K562 (cell line): ENCODE measurements around the gene ELF2. TPM values are rescaled to one million over a fixed set of nuclear protein-coding genes. Genes with fewer than 3 reads are reported as not detected.

Experiments
- ATAC-seq: fragments of 200-7000 bp; cut with Tn5 transposase; 3 replicates; pipeline ENCODE4 v1.9.1; 2020; ENCODE audit warnings: moderate library complexity
- BruUV-seq: library from RNA; stranded (reverse); fragments of 400-500 nt; replicated peaks from 2 replicates; lab custom pipeline; 2021; lab: Mats Ljungman, UMichigan
- CTCF ChIA-PET: fragments of 300-600 bp; formaldehyde crosslinking; extraction: SDS; loops from one replicate; lab custom pipeline; 2021; ENCODE audit warnings: low intra/inter-chr PET ratio; lab: Yijun Ruan, JAX
- POLR2A ChIA-PET: fragments of 300-600, 350-650 bp; sonication (Branson Sonifier 250); formaldehyde crosslinking; extraction: SDS; loops from one replicate; lab custom pipeline; 2021; ENCODE audit warnings: antibody characterized with exemption, inconsistent platforms; lab: Yijun Ruan, JAX
- DNase-seq, 4 experiments: peaks; one replicate each; pipeline versions ENCODE4 v3.0.0 to v3.0.0-alpha.2; 2011 to 2018; ENCODE audit warnings: low spot score in 3 of 4, mixed read lengths in 3 of 4; ENCODE audit errors: extremely low read depth in 1 of 4
- FAIRE-seq: peaks from 2 replicates; lab custom pipeline; 2011; peaks lifted over from hg19 to GRCh38; lab: Jason Lieb, UNC
- H2AFZ ChIP-seq: 2 replicates; pipeline ENCODE4 v1.6.0; 2011; ENCODE audit warnings: low read depth, low read length, control low read depth, inconsistent platforms
- H3K27ac ChIP-seq: fragments of 200-600 bp; 3 replicates; pipeline ENCODE4 v1.8.0; 2011; ENCODE audit warnings: low read depth, mild to moderate bottlenecking, control low read depth, inconsistent platforms, low read length, moderate library complexity, mixed read lengths; ENCODE audit errors: extremely low read depth
- H3K27me3 ChIP-seq, 2 experiments: fragments of 300-600 bp in 1 of 2; 2 replicates in 1 of 2; 3 replicates in 1 of 2; pipeline versions ENCODE4 v1.6.0 to v1.8.0; 2011; ENCODE audit warnings: inconsistent platforms in 2 of 2, low read length in 2 of 2, mild to moderate bottlenecking in 1 of 2, mixed read lengths in 1 of 2, moderate library complexity in 1 of 2; ENCODE audit not compliant: control insufficient read depth in 2 of 2, insufficient read depth in 2 of 2
- H3K36me3 ChIP-seq: fragments of 300-600 bp; 3 replicates; pipeline ENCODE4 v1.8.0; 2011; ENCODE audit warnings: mild to moderate bottlenecking, low read length, inconsistent platforms; ENCODE audit not compliant: control insufficient read depth, insufficient read depth
- H3K4me1 ChIP-seq, 2 experiments: fragments of 200-600 bp in 1 of 2; replicated peaks in 1 of 2; 2 replicates in 1 of 2; 3 replicates in 1 of 2; pipeline versions ENCODE4 v1.5.1 to v1.8.0; 2011; ENCODE audit warnings: inconsistent platforms in 2 of 2, low read length in 2 of 2, mild to moderate bottlenecking in 1 of 2, mixed read lengths in 1 of 2, moderate library complexity in 1 of 2; ENCODE audit not compliant: control insufficient read depth in 2 of 2, insufficient read depth in 2 of 2
- H3K4me2 ChIP-seq: 2 replicates; pipeline ENCODE4 v1.6.1; 2011; ENCODE audit warnings: low read length, control low read depth, inconsistent platforms, mixed read lengths; ENCODE audit not compliant: insufficient read depth
- H3K4me3 ChIP-seq: fragments of 200-600 bp; sonication (generic), shearing (Covaris generic); 2 replicates; pipeline ENCODE4 v1.5.1; 2016; ENCODE audit warnings: control low read depth, inconsistent platforms
- H3K79me2 ChIP-seq: fragments of 200-600 bp; 3 replicates; pipeline ENCODE4 v1.8.0; 2011; ENCODE audit warnings: low read length, inconsistent platforms; ENCODE audit not compliant: control insufficient read depth, insufficient read depth
- H3K9ac ChIP-seq, 2 experiments: 2 replicates each; pipeline versions ENCODE4 v1.6.0 to v1.6.1; 2011; ENCODE audit warnings: low read depth in 2 of 2, low read length in 2 of 2, control low read depth in 1 of 2, inconsistent platforms in 1 of 2, mild to moderate bottlenecking in 1 of 2, mixed read lengths in 1 of 2; ENCODE audit not compliant: insufficient read depth in 1 of 2
- H3K9me1 ChIP-seq: one replicate; pipeline ENCODE4 v1.6.0; 2011; ENCODE audit warnings: inconsistent platforms, mild to moderate bottlenecking, low read length, moderate library complexity; ENCODE audit not compliant: control insufficient read depth, insufficient read depth
- H3K9me3 ChIP-seq: replicated peaks from 2 replicates; pipeline ENCODE4 v1.5.1; 2011; ENCODE audit warnings: low read depth, low read length, inconsistent platforms; ENCODE audit not compliant: control insufficient read depth, insufficient read depth
- H4K20me1 ChIP-seq: replicated peaks from 2 replicates; pipeline ENCODE4 v1.6.1; 2011; ENCODE audit warnings: low read length, inconsistent platforms, mixed read lengths; ENCODE audit not compliant: control insufficient read depth, insufficient read depth
- ARID1B ChIP-seq: fragments of 450-650 bp; IDR thresholded peaks from 2 replicates; pipeline ENCODE4 v1.6.1; 2016; ENCODE audit warnings: antibody characterized with exemption, mild to moderate bottlenecking, inconsistent platforms
- ARID2 ChIP-seq: fragments of 450-650 bp; IDR thresholded peaks from 2 replicates; pipeline ENCODE4 v1.6.1; 2017; ENCODE audit warnings: antibody characterized with exemption, mild to moderate bottlenecking
- CBX3 ChIP-seq, 2 experiments: IDR thresholded peaks; 1 replicate in 1 of 2; 2 replicates in 1 of 2; pipeline ENCODE4 v1.6.1; 2012; ENCODE audit warnings: inconsistent platforms in 2 of 2, low read length in 2 of 2, borderline replicate concordance in 1 of 2, control low read depth in 1 of 2
- CC2D1A ChIP-seq: fragments of 450-650 bp; IDR thresholded peaks from 2 replicates; pipeline ENCODE4 v1.6.1; 2017; ENCODE audit warnings: mild to moderate bottlenecking
- E2F4 ChIP-seq: sonication (generic); formaldehyde crosslinking; IDR thresholded peaks from 2 replicates; pipeline ENCODE4 v1.8.0; 2022; ENCODE audit warnings: mild to moderate bottlenecking, low read depth, missing genetic modification reagents
- ESRRA ChIP-seq: fragments of 450-650 bp; IDR thresholded peaks from 2 replicates; pipeline ENCODE4 v1.6.1; 2014; ENCODE audit warnings: low read depth, mild to moderate bottlenecking, moderate library complexity, borderline replicate concordance
- GATAD2B ChIP-seq: fragments of 450-650 bp; IDR thresholded peaks from 2 replicates; pipeline ENCODE4 v1.6.1; 2017; ENCODE audit warnings: mild to moderate bottlenecking, borderline replicate concordance
- RBM34 ChIP-seq: fragments of 200-400 bp; formaldehyde crosslinking; IDR thresholded peaks from 2 replicates; pipeline ENCODE4 v1.6.1; 2018; ENCODE audit warnings: low read length, borderline replicate concordance; ENCODE audit not compliant: insufficient read depth
- RCOR1 ChIP-seq, 2 experiments: IDR thresholded peaks; 2 replicates each; pipeline ENCODE4 v1.6.1; 2012; ENCODE audit warnings: low read depth in 2 of 2, low read length in 2 of 2, borderline replicate concordance in 1 of 2, improper control_type of control experiment in 1 of 2
- RHOXF2B ChIP-seq: fragments of 250-450 bp; sonication (Bioruptor Pico); conservative IDR thresholded peaks from 2 replicates; pipeline ENCODE4 v1.5.1; 2021
- SP1 ChIP-seq: sonication (generic); formaldehyde crosslinking; IDR thresholded peaks from 2 replicates; pipeline ENCODE4 v1.8.1; 2022; ENCODE audit warnings: mild to moderate bottlenecking, missing genetic modification reagents
- TAF15 ChIP-seq: fragments of 200-400 bp; formaldehyde crosslinking; IDR thresholded peaks from 2 replicates; pipeline ENCODE4 v1.6.1; 2017; ENCODE audit warnings: mild to moderate bottlenecking, low read depth, low read length, moderate library complexity
- TEAD1 ChIP-seq, 2 experiments: fragments of 450-650 bp in 1 of 2; sonication (generic) in 1 of 2; formaldehyde crosslinking; IDR thresholded peaks; 2 replicates each; pipeline versions ENCODE4 v1.4.0 to v1.8.0; 2020 to 2022; ENCODE audit warnings: mild to moderate bottlenecking in 2 of 2, missing genetic modification reagents in 1 of 2
- TFAM ChIP-seq: fragments of 250-450 bp; sonication (Bioruptor Pico); conservative IDR thresholded peaks from 2 replicates; pipeline ENCODE4 v1.5.0; 2021; ENCODE audit warnings: mild to moderate bottlenecking, moderate library complexity
- ZFP1 ChIP-seq: fragments of 450-650 bp; formaldehyde crosslinking; IDR thresholded peaks from 2 replicates; pipeline ENCODE4 v1.4.0; 2020; ENCODE audit warnings: mild to moderate bottlenecking, mixed read lengths
- ZNF609 ChIP-seq: sonication (generic); formaldehyde crosslinking; IDR thresholded peaks from 2 replicates; pipeline ENCODE4 v1.8.1; 2023; ENCODE audit warnings: missing genetic modification reagents, mild to moderate bottlenecking, borderline replicate concordance
- ZNF766 ChIP-seq: fragments of 200-800 bp; sonication (Bioruptor generic); conservative IDR thresholded peaks from 2 replicates; pipeline ENCODE4 v1.6.1; 2016; ENCODE audit warnings: missing genetic modification characterization, missing compliant biosample characterization
- WGBS: fragments of 100-300 bp; shearing (Covaris generic); methylation state at CpG from one replicate; pipeline ENCODE4 v1.1.6; 2016; ENCODE audit warnings: low coverage, mixed read lengths; ENCODE audit not compliant: insufficient coverage; ENCODE audit errors: missing lambda C conversion rate; 5-methylcytosine and 5-hydroxymethylcytosine counted together
- in situ Hi-C: fragments of 300-500 bp; cut with MboI; formaldehyde crosslinking; loops from 4 replicates; pipeline ENCODE4 v1.15.0; 2018; ENCODE audit warnings: inconsistent platforms, mixed read lengths
- intact Hi-C: fragments of 100-400 bp; cut with micrococcal nuclease; formaldehyde crosslinking; loops from 2 replicates; pipeline ENCODE4 v1.14.2; 2022
- polyA plus RNA-seq, 8 experiments: library from polyadenylated mRNA; depleted of rRNA in 4 of 8; stranded (reverse) in 5 of 8; unstranded in 3 of 8; fragments of >200 nt; fragmentation: Nextera tagmentation in 2 of 8; fragmentation: Illumina TruSeq in 1 of 8; extraction: Ambion mirVana in 2 of 8; extraction: Trizol in 1 of 8; gene quantifications; 2 replicates each; pipeline versions ENCODE4 v1.2.1 to v1.2.3, GENCODE V29; 2011 to 2014; ENCODE audit warnings: inconsistent platforms in 1 of 8, missing spikeins in 1 of 8
- total RNA-seq, 7 experiments: library from RNA; depleted of rRNA in 6 of 7; stranded (reverse); fragments of >200 nt in 6 of 7; fragmentation: Illumina TruSeq in 2 of 7; extraction: Trizol in 2 of 7; gene quantifications; 2 replicates each; pipeline versions ENCODE4 v1.2.1 to v1.2.3, GENCODE V29; 2011 to 2021; ENCODE audit warnings: low replicate concordance in 1 of 7

The ELF2 gene
- total and polyA plus RNA-seq, 9 of the 15 experiments (the other 6 are each of a cell fraction or from before 2014, with no cell fraction given): 9.4 to 58.7 (median 41.6) TPM

GRCh38 chr4:139099366-139099982, 77.5 kb downstream of the ELF2 start:
- 0% methylated on average over 2 of the region's 2 CpGs for WGBS
- Histone ChIP-seq H2AFZ (no peak overlapping the region), H3K4me2 (no peak overlapping the region), H3K27ac (no peak overlapping the region), H3K79me2 (no peaks in the 10 kb centered on the region), H3K27me3 (no peaks in the 10 kb centered on the region), H3K9ac (no peak overlapping the region), H3K4me3 (no peak overlapping the region), H3K9me1 (no peaks in the 10 kb centered on the region), H3K36me3 (peaks cover 5% of the 10 kb centered on the region; the same call in 1 of the 3 replicates), H3K4me1 (no peaks in the 10 kb centered on the region; a peak in 1 of 5 replicates), H3K9me3 (no peaks in the 10 kb centered on the region), H4K20me1 (no peaks in the 10 kb centered on the region)
- ChIA-PET POLR2A (interaction anchor here (0.7 to 1.2 kb wide), 4 partner anchors 9 to 201 kb away, joined by 3 to 5 read pairs (median 4); partner anchors contain the start of gene NAA15), CTCF (interaction anchor here (0.5 to 1.6 kb wide), 8 partner anchors 66 to 202 kb away, joined by 3 to 9 read pairs (median 4); partner anchors contain the start of gene NAA15)
- BruUV-seq: no TSS peak
- peak; percentile 95 for ATAC-seq
- in situ Hi-C loops (no loop called here), intact Hi-C loops (loop anchor here (1.0 to 2.0 kb wide), 4 partner anchors 69 to 196 kb away; partner anchors contain the start of gene ELF2)
- DNase-seq: peak; percentile 70 to 90 (median 71)
- peak; percentile 95 for FAIRE-seq
- TF ChIP-seq TEAD1 (CRISPR knock-in tag; IDR thresholded peaks at IDR 0.05) (no peak), ZFP1 (CRISPR knock-in tag) (no peak), SP1 (no peak), CBX3 (IDR thresholded peaks at IDR 0.05; ENCODE audit: borderline replicate concordance in 1 of 2, low read length in 2 of 2) (0 out of 3 replicates have a peak, but pooled peaks of 1 of the 2 experiments have one; percentile 25), RHOXF2B (no peak), TFAM (CRISPR knock-in tag) (no peak), ESRRA (no peak), RCOR1 (IDR thresholded peaks at IDR 0.05; ENCODE audit: borderline replicate concordance in 1 of 2, low read depth in 2 of 2, low read length in 2 of 2) (peak in 1 of 2 experiments; percentile 33; a peak in 1 of 4 replicates), E2F4 (CRISPR knock-in tag) (no peak), CC2D1A (peak; percentile 68; the same call in 1 of the 2 replicates), ZNF766 (CRISPR knock-in tag) (no peak), RBM34 (no peak), ARID2 (peak; percentile 85), TAF15 (no peak), ZNF609 (CRISPR knock-in tag) (no peak), GATAD2B (0 out of 2 replicates have a peak, but pooled peaks have one; percentile 18), ARID1B (no peak)
